K562 (cell line): ENCODE data around the gene SFN. TPM values are rescaled to one million over a fixed set of nuclear protein-coding genes. Genes with fewer than 3 reads are reported as not detected.
"Not testable (repeated sequence)": the region's sequence is repeated elsewhere in the genome, so short reads cannot be mapped to it uniquely, and the experiment has no call there.

Experiments
- ATAC-seq: fragments of 200-7000 bp; cut with Tn5 transposase; 3 replicates; pipeline ENCODE4 v1.9.1; 2020; ENCODE audit warnings: moderate library complexity
- BruUV-seq: library from RNA; stranded (reverse); fragments of 400-500 nt; replicated peaks from 2 replicates; lab custom pipeline; 2021; lab: Mats Ljungman, UMichigan
- CTCF ChIA-PET: fragments of 300-600 bp; formaldehyde crosslinking; extraction: SDS; loops from one replicate; lab custom pipeline; 2021; ENCODE audit warnings: low intra/inter-chr PET ratio; lab: Yijun Ruan, JAX
- POLR2A ChIA-PET: fragments of 300-600, 350-650 bp; sonication (Branson Sonifier 250); formaldehyde crosslinking; extraction: SDS; loops from one replicate; lab custom pipeline; 2021; ENCODE audit warnings: antibody characterized with exemption, inconsistent platforms; lab: Yijun Ruan, JAX
- DNase-seq, 4 experiments: peaks; one replicate each; pipeline versions ENCODE4 v3.0.0 to v3.0.0-alpha.2; 2011 to 2018; ENCODE audit warnings: low spot score in 3 of 4, mixed read lengths in 3 of 4; ENCODE audit errors: extremely low read depth in 1 of 4
- FAIRE-seq: peaks from 2 replicates; lab custom pipeline; 2011; peaks lifted over from hg19 to GRCh38; lab: Jason Lieb, UNC
- H2AFZ ChIP-seq: 2 replicates; pipeline ENCODE4 v1.6.0; 2011; ENCODE audit warnings: low read depth, low read length, control low read depth, inconsistent platforms
- H3K27ac ChIP-seq: fragments of 200-600 bp; 3 replicates; pipeline ENCODE4 v1.8.0; 2011; ENCODE audit warnings: low read depth, mild to moderate bottlenecking, control low read depth, inconsistent platforms, low read length, moderate library complexity, mixed read lengths; ENCODE audit errors: extremely low read depth
- H3K27me3 ChIP-seq, 2 experiments: fragments of 300-600 bp in 1 of 2; 2 replicates in 1 of 2; 3 replicates in 1 of 2; pipeline versions ENCODE4 v1.6.0 to v1.8.0; 2011; ENCODE audit warnings: inconsistent platforms in 2 of 2, low read length in 2 of 2, mild to moderate bottlenecking in 1 of 2, mixed read lengths in 1 of 2, moderate library complexity in 1 of 2; ENCODE audit not compliant: control insufficient read depth in 2 of 2, insufficient read depth in 2 of 2
- H3K36me3 ChIP-seq: fragments of 300-600 bp; 3 replicates; pipeline ENCODE4 v1.8.0; 2011; ENCODE audit warnings: mild to moderate bottlenecking, low read length, inconsistent platforms; ENCODE audit not compliant: control insufficient read depth, insufficient read depth
- H3K4me1 ChIP-seq, 2 experiments: fragments of 200-600 bp in 1 of 2; replicated peaks in 1 of 2; 2 replicates in 1 of 2; 3 replicates in 1 of 2; pipeline versions ENCODE4 v1.5.1 to v1.8.0; 2011; ENCODE audit warnings: inconsistent platforms in 2 of 2, low read length in 2 of 2, mild to moderate bottlenecking in 1 of 2, mixed read lengths in 1 of 2, moderate library complexity in 1 of 2; ENCODE audit not compliant: control insufficient read depth in 2 of 2, insufficient read depth in 2 of 2
- H3K4me2 ChIP-seq: 2 replicates; pipeline ENCODE4 v1.6.1; 2011; ENCODE audit warnings: low read length, control low read depth, inconsistent platforms, mixed read lengths; ENCODE audit not compliant: insufficient read depth
- H3K4me3 ChIP-seq: fragments of 200-600 bp; sonication (generic), shearing (Covaris generic); 2 replicates; pipeline ENCODE4 v1.5.1; 2016; ENCODE audit warnings: control low read depth, inconsistent platforms
- H3K79me2 ChIP-seq: fragments of 200-600 bp; 3 replicates; pipeline ENCODE4 v1.8.0; 2011; ENCODE audit warnings: low read length, inconsistent platforms; ENCODE audit not compliant: control insufficient read depth, insufficient read depth
- H3K9ac ChIP-seq, 2 experiments: 2 replicates each; pipeline versions ENCODE4 v1.6.0 to v1.6.1; 2011; ENCODE audit warnings: low read depth in 2 of 2, low read length in 2 of 2, control low read depth in 1 of 2, inconsistent platforms in 1 of 2, mild to moderate bottlenecking in 1 of 2, mixed read lengths in 1 of 2; ENCODE audit not compliant: insufficient read depth in 1 of 2
- H3K9me1 ChIP-seq: one replicate; pipeline ENCODE4 v1.6.0; 2011; ENCODE audit warnings: inconsistent platforms, mild to moderate bottlenecking, low read length, moderate library complexity; ENCODE audit not compliant: control insufficient read depth, insufficient read depth
- H3K9me3 ChIP-seq: replicated peaks from 2 replicates; pipeline ENCODE4 v1.5.1; 2011; ENCODE audit warnings: low read depth, low read length, inconsistent platforms; ENCODE audit not compliant: control insufficient read depth, insufficient read depth
- H4K20me1 ChIP-seq: replicated peaks from 2 replicates; pipeline ENCODE4 v1.6.1; 2011; ENCODE audit warnings: low read length, inconsistent platforms, mixed read lengths; ENCODE audit not compliant: control insufficient read depth, insufficient read depth
- CBFA2T3 ChIP-seq: fragments of 450-650 bp; IDR thresholded peaks from 2 replicates; pipeline ENCODE4 v1.6.1; 2017
- DPF2 ChIP-seq: fragments of 450-650 bp; IDR thresholded peaks from 2 replicates; pipeline ENCODE4 v1.6.1; 2016
- HDAC1 ChIP-seq, 2 experiments: fragments of 450-650 bp; IDR thresholded peaks; 2 replicates each; pipeline ENCODE4 v1.6.1; 2016 to 2017; ENCODE audit warnings: inconsistent platforms in 1 of 2, mild to moderate bottlenecking in 1 of 2, moderate library complexity in 1 of 2
- KDM1A ChIP-seq, 2 experiments: fragments of 450-650 bp; IDR thresholded peaks; 2 replicates each; pipeline ENCODE4 v1.6.1; 2016; ENCODE audit warnings: mild to moderate bottlenecking in 2 of 2
- MAFG ChIP-seq: fragments of 450-650 bp; conservative IDR thresholded peaks from 2 replicates; pipeline ENCODE4 v1.6.1; 2016; ENCODE audit warnings: missing genetic modification characterization, missing compliant biosample characterization
- MAFK ChIP-seq: IDR thresholded peaks from 2 replicates; pipeline ENCODE4 v1.6.1; 2011; ENCODE audit warnings: low read length, improper control_type of control experiment
- NFE2 ChIP-seq: IDR thresholded peaks from 2 replicates; pipeline ENCODE4 v1.6.1; 2014; ENCODE audit warnings: antibody characterized with exemption, low read depth
- NFE2L1 ChIP-seq: fragments of 450-650 bp; IDR thresholded peaks from 2 replicates; pipeline ENCODE4 v1.6.1; 2016; ENCODE audit warnings: missing genetic modification characterization, low read depth, mild to moderate bottlenecking, missing compliant biosample characterization, moderate library complexity, borderline replicate concordance
- PHF21A ChIP-seq: fragments of 450-650 bp; IDR thresholded peaks from 2 replicates; pipeline ENCODE4 v1.6.1; 2017; ENCODE audit warnings: low read depth, borderline replicate concordance
- RCOR1 ChIP-seq, 2 experiments: IDR thresholded peaks; 2 replicates each; pipeline ENCODE4 v1.6.1; 2012; ENCODE audit warnings: low read depth in 2 of 2, low read length in 2 of 2, borderline replicate concordance in 1 of 2, improper control_type of control experiment in 1 of 2
- SMARCA4 ChIP-seq: fragments of 450-650 bp; IDR thresholded peaks from 2 replicates; pipeline ENCODE4 v1.6.1; 2016
- ZNF316 ChIP-seq: fragments of 450-650 bp; IDR thresholded peaks from 2 replicates; pipeline ENCODE4 v1.6.1; 2016
- ZNF384 ChIP-seq: IDR thresholded peaks from 2 replicates; pipeline ENCODE4 v1.6.1; 2012; ENCODE audit warnings: low read depth, low read length, improper control_type of control experiment
- WGBS: fragments of 100-300 bp; shearing (Covaris generic); methylation state at CpG from one replicate; pipeline ENCODE4 v1.1.6; 2016; ENCODE audit warnings: low coverage, mixed read lengths; ENCODE audit not compliant: insufficient coverage; ENCODE audit errors: missing lambda C conversion rate; 5-methylcytosine and 5-hydroxymethylcytosine counted together
- in situ Hi-C: fragments of 300-500 bp; cut with MboI; formaldehyde crosslinking; loops from 4 replicates; pipeline ENCODE4 v1.15.0; 2018; ENCODE audit warnings: inconsistent platforms, mixed read lengths
- intact Hi-C: fragments of 100-400 bp; cut with micrococcal nuclease; formaldehyde crosslinking; loops from 2 replicates; pipeline ENCODE4 v1.14.2; 2022
- polyA plus RNA-seq, 8 experiments: library from polyadenylated mRNA; depleted of rRNA in 4 of 8; stranded (reverse) in 5 of 8; unstranded in 3 of 8; fragments of >200 nt; fragmentation: Nextera tagmentation in 2 of 8; fragmentation: Illumina TruSeq in 1 of 8; extraction: Ambion mirVana in 2 of 8; extraction: Trizol in 1 of 8; gene quantifications; 2 replicates each; pipeline versions ENCODE4 v1.2.1 to v1.2.3, GENCODE V29; 2011 to 2014; ENCODE audit warnings: inconsistent platforms in 1 of 8, missing spikeins in 1 of 8
- total RNA-seq, 7 experiments: library from RNA; depleted of rRNA in 6 of 7; stranded (reverse); fragments of >200 nt in 6 of 7; fragmentation: Illumina TruSeq in 2 of 7; extraction: Trizol in 2 of 7; gene quantifications; 2 replicates each; pipeline versions ENCODE4 v1.2.1 to v1.2.3, GENCODE V29; 2011 to 2021; ENCODE audit warnings: low replicate concordance in 1 of 7

Gene SFN
- total and polyA plus RNA-seq, 9 of the 15 experiments (the other 6 are each of a cell fraction or from before 2014, with no cell fraction given), result 0.10 to 3.8 (median 2.0) TPM

DNA sequence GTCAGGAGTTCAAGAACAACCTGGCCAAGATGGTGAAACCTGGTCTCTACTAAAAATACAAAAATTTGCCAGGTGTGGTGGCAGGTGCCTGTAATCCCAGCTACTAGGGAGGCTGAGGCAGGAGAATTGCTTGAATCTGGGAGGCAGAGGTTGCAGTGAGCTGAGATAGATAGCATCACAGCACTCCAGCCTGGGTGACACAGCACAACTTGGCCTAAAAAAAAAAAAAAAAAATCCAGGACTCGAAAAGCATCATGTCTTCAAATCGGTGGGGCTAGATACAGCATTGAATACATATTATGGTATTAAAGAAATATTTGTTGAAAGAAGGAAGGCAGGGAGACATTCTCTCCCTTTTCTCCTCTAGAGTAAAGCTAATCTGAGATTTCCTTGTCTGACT is 10.1 kb downstream of the SFN start:
- in situ Hi-C loops, H2AFZ ChIP-seq, H3K9me3 ChIP-seq, H3K4me1 ChIP-seq, FAIRE-seq, intact Hi-C loops, H3K4me3 ChIP-seq, H3K27me3 ChIP-seq, DNase-seq, H3K79me2 ChIP-seq, H3K9me1 ChIP-seq, H3K9ac ChIP-seq, BruUV-seq, H4K20me1 ChIP-seq, H3K4me2 ChIP-seq, CTCF ChIA-PET, H3K27ac ChIP-seq: not testable (repeated sequence)
- TF ChIP-seq PHF21A, result peak; percentile 30; the same call in 1 of the 2 replicates
- TF ChIP-seq KDM1A (IDR thresholded peaks at IDR 0.05), result peak in 1 of 2 experiments; percentile 60; a peak in 2 of 4 replicates
- peak; percentile 80 for TF ChIP-seq MAFG (tag)
- TF ChIP-seq SMARCA4, result peak; percentile 32; the same call in 1 of the 2 replicates
- TF ChIP-seq RCOR1 (IDR thresholded peaks at IDR 0.05; ENCODE audit: borderline replicate concordance in 1 of 2, low read depth in 2 of 2, low read length in 2 of 2), result 0 out of 4 replicates have a peak, but pooled peaks of 1 of the 2 experiments have one; percentile 17
- peak; percentile 18; the same call in 1 of the 2 replicates for TF ChIP-seq MAFK
- 0 out of 2 replicates have a peak, but pooled peaks have one; percentile 11 for TF ChIP-seq NFE2L1
- peak; percentile 58; the same call in 1 of the 2 replicates for TF ChIP-seq DPF2
- peak; percentile 75 for TF ChIP-seq ZNF316
- TF ChIP-seq CBFA2T3, result peak; percentile 20; the same call in 1 of the 2 replicates
- TF ChIP-seq HDAC1 (IDR thresholded peaks at IDR 0.05), result 0 out of 4 replicates have a peak, but pooled peaks of 1 of the 2 experiments have one; percentile 28
- TF ChIP-seq NFE2, result peak; percentile 74
- peak; percentile 86 for TF ChIP-seq ZNF384
- 4% methylated on average over 2 of the region's 2 CpGs for WGBS
- POLR2A ChIA-PET, result interaction anchor here (0.6 to 1.5 kb wide), 3 partner anchors 8 to 392 kb away, joined by 3 to 9 read pairs (median 4); partner anchors contain the start of gene GPATCH3
- peak; percentile 49 for ATAC-seq
- H3K36me3 ChIP-seq, result peaks cover 14% of the 10 kb centered on the region; the same call in 2 of the 3 replicates
